Erythroblast (primary cell): ENCODE measurements around the gene TRMO.

Experiments
- GATA1 ChIP-seq: IDR thresholded peaks from 2 replicates; pipeline ENCODE4 v1.6.1; 2011; ENCODE audit warnings: low read depth, mild to moderate bottlenecking, control low read depth, low read length, moderate library complexity
- POLR2A ChIP-seq: IDR thresholded peaks from 2 replicates; pipeline ENCODE4 v1.6.1; 2011; ENCODE audit warnings: mild to moderate bottlenecking, low read length

- TF ChIP-seq POLR2A, result peak; percentile 99
- TF ChIP-seq GATA1, result no peak
Measured at GRCh38 chr9:97921959-97922724, at the start of gene TRMO.
